Fibroblast of villous mesenchyme (primary cell): ENCODE measurements around the gene ACAA2. TPM values are rescaled to one million over a fixed set of nuclear protein-coding genes. Genes with fewer than 3 reads are reported as not detected.

Experiments
- DNase-seq: peaks from one replicate; pipeline ENCODE4 v3.0.0-alpha.2; 2010; ENCODE audit warnings: low read depth
- H3K4me3 ChIP-seq: 2 replicates; pipeline ENCODE4 v1.5.1; 2011; ENCODE audit warnings: low read depth, mild to moderate bottlenecking, low read length
- CTCF ChIP-seq: IDR thresholded peaks from 2 replicates; pipeline ENCODE4 v1.5.1; 2012; ENCODE audit warnings: low read depth, mild to moderate bottlenecking, low read length; ENCODE audit not compliant: insufficient read depth
- small RNA-seq: library from RNA; depleted of rRNA; stranded (forward); fragments of <200 nt; gene quantifications from one replicate; pipeline ENCODE3, GENCODE V24; 2012
- total RNA-seq: library from RNA; depleted of rRNA; stranded (reverse); fragments of >200 nt; gene quantifications from 2 replicates; pipeline ENCODE4 v1.2.3, GENCODE V29; 2012

The ACAA2 gene
- total RNA-seq, 1 donor = 31.5 TPM

- no peak for TF ChIP-seq CTCF
- no peak for DNase-seq
- H3K4me3 ChIP-seq = no peak overlapping the region
These were observed 70.8 kb downstream of the ACAA2 start for GRCh38 chr18:49742316-49743116.

DNA sequence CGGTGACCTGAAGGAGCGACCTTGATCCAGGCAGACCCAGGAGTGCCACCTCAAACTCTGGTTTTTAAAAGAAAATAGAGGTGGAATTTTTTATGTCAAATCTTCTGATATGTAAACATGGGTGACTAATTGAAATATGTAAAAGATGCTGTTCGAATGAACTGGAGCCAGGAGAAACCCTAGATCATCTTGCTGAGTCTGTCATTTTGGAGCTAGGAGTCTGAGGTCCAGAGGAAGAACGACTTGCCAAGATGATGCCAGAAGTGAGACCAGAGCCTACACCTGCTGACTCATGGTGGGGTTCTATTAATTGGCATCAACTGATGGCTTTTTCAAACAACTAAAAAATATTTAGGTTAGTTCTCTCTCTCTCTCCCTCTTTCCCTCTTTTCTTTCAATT, 74.1 kb downstream of the ACAA2 start:
- no peak for TF ChIP-seq CTCF
- DNase-seq = no peak
- H3K4me3 ChIP-seq = no peak overlapping the region

DNA sequence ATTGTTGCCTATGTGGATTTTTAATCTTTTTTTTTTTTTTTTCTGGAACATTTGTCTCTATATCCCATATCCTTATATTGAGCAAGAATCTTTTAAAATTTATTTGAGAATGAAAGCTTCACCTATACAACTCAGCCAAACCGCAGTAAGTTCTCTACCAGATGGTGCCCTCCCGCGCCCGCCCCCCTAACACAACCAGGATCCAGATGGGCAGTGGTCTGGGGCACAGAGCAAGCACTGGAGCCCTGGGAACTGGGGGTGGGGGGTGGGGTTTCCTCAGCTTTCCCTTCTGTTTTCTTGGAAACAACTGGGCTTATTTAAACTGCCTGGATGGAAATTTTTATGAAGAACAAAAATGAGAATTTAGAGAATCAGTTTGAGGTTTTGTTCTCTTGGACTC, 74.6 kb downstream of the ACAA2 start:
- H3K4me3 ChIP-seq = no peak overlapping the region
- DNase-seq = no peak
- no peak for TF ChIP-seq CTCF

GRCh38 chr18:49734836-49735235, 78.5 kb downstream of the ACAA2 start:
- H3K4me3 ChIP-seq = no peak overlapping the region
- no peak for TF ChIP-seq CTCF
- DNase-seq = no peak

GRCh38 chr18:49733896-49734585, 79.3 kb downstream of the ACAA2 start:
- no peak overlapping the region for H3K4me3 ChIP-seq
- no peak for TF ChIP-seq CTCF
- DNase-seq = no peak

- DNase-seq = no peak
- no peak overlapping the region for H3K4me3 ChIP-seq
- TF ChIP-seq CTCF = no peak
These were observed 80.0 kb downstream of the ACAA2 start for GRCh38 chr18:49733321-49733720.

Small RNAs within 50 kb of the gene (small RNA-seq; reads per million reads assigned to genes)
- not detected for gene RF00283
- not detected for gene SCARNA17
